GM19463 (cell line): ENCODE data around the gene TRIP12.
"Not testable (repeated sequence)": the region's sequence is repeated elsewhere in the genome, so short reads cannot be mapped to it uniquely, and the experiment has no call there.

Source experiments
- ATAC-seq: cut with Tn5 transposase; IDR thresholded peaks from one replicate; pipeline ENCODE4 v1.9.1; 2021; ENCODE audit warnings: mild to moderate bottlenecking, moderate library complexity; ENCODE audit not compliant: unreplicated experiment

The TRIP12 gene

GRCh38 chr2:229779650-229780049 is 142.2 kb downstream of the TRIP12 start:
- no peak for ATAC-seq

DNA sequence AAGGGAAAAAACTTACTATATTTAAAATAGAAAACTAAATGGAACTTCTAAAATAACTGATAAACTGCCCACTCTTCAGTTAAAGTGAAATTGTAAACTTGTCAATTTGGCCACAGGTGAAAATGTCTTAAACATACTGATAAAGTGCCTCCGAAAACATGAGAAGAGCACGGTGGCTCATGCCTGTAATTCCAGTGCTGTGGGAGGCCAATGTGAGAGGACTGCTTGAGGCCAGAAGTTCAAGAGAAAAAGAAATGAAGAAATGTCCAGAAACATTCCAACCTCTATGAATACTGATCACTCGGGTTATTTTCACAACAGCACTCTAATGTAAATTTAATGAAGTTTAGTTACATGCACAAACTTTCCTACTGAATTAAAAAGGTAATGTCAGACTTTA is 144.1 kb downstream of the TRIP12 start:
- ATAC-seq: no peak

- no peak for ATAC-seq
Observed at GRCh38 chr2:229775614-229776313, 146.0 kb downstream of the TRIP12 start.

DNA sequence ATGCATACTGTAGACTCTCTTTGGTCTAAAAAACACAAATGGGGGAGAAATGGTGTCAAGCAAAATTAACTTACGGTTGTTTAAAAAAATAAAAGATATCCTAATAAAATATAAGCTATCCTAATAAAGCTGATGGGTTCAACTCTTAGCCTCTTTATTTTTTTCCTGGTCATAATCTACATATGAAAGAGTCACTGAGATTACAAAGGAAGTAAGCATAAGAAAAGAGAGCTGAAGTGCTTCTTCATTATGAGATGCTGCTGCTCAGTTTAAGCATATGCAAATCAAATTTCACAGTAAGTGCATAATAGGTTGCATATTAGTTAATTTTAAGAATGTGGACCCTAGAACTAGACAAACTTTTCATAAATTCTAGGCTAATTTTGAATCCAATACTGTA is 147.6 kb downstream of the TRIP12 start:
- ATAC-seq: no peak

DNA sequence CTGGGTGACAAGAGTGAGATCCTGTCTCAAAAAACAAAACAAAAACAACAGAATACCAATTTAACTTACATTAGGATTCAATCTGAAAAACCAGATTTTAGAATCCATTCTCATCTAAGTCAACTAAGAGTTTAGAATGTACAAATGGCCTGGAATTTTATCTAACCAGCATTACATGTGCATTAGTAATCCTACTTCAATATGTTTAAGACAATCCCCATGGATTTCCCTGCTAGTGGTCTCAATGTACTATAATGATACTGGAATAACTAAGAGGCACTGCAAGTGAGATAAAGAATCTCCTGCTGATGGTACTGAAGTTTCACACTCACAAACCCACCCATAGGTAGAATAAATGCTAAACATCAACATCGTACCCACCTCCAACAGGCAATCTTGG is 153.6 kb downstream of the TRIP12 start:
- no peak for ATAC-seq

DNA sequence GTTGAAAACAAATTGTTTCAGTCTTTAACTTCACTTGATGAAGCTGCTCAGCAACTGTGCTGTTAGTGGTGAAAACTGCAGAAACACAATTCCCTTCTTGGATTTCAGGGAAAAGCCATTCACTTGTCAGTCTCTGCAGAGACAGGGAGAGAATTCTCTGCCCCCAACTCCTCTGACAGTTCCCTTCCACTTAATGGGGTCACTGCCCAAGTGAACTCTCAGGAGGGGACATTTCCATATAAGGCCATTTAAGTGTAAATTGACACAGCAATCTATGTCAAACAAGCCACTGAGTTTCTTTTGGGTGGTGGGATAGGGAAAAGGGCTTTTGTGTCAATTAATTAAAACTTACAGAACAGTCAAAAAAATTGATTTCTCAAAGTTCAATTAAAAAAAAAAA is 156.1 kb downstream of the TRIP12 start:
- ATAC-seq: no peak

DNA sequence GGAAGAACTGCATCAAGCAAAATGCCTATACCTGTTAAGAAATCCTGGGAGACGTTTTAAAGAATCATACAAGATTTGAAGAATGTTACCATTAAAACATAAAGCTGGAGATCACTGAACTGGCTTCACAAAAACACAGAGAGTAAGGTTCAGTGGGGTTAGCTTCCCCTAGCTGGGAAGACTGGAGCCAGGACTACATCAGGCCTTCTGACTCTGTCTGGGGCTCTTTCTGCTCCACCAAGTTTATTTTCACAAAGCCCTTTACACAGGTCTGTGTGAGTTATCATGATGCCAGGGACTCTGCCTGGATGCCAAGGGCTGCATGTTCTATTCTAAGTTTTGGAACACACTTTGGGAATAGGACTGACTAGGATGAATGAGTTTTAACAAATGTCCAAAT is 160.1 kb downstream of the TRIP12 start:
- ATAC-seq: no peak

DNA sequence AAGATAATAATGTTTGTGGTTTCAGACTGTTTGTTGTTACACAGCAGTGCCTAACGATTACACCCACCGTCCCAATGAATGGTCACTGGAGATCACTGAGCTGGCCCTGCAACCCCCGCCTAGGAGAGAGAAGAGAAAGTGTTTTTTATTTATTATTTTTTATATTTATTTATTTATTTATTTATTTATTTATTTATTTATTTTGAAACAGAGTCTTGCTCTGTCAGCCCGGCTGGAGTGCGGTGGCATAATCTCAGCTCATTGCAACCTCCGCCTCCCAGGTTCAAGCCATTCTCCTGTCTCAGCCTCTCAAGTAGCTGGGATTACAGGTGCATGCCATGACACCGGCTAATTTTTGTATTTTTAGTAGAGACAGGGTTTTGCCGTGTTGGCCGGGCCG is 164.3 kb downstream of the TRIP12 start:
- not testable (repeated sequence) for ATAC-seq

GRCh38 chr2:229752970-229753729 is 168.7 kb downstream of the TRIP12 start:
- ATAC-seq: no peak

DNA sequence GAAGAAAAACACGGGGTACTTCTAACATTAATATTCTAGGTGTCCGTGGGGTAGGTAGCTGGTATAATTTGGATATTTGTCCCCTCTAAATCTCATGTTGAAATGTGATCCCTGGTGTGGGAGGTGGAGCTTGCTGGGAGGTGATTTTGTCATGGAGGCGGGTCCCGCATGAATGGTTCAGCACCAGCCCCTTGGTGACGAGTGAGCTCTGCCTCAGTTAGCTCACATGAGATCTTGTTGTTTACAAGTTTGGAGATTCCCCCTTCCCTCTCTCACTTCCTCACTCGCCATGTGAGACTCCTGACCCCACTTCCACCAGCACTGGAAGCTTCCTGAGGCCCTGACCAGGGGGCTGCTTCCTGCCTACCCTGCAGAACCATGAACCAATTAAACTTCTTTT is 172.0 kb downstream of the TRIP12 start:
- ATAC-seq: no peak

DNA sequence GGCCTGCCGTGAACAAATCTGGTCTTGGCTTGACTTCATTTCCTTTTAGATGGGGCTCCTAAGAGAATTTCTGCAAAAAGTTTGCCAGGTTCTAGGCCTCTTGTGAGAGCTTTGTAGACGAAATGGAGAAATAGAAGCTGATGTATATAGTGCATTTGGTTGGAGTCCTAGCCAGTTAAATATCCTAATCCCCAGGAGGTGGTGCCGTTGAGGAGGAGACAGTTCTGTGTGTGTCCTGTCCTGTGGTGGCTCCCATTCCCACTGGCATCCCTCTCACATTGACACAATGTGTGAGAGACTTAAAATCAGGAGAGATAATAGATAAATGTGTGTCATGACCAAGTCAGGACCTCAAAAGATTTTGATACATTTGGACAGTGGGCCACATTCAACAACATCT is 172.9 kb downstream of the TRIP12 start:
- no peak for ATAC-seq

GRCh38 chr2:229742691-229743090 is 179.1 kb downstream of the TRIP12 start:
- ATAC-seq: not testable (repeated sequence)

GRCh38 chr2:229740279-229740678 is 181.5 kb downstream of the TRIP12 start:
- ATAC-seq: no peak

GRCh38 chr2:229738024-229738625 is 183.7 kb downstream of the TRIP12 start:
- ATAC-seq: no peak

GRCh38 chr2:229734410-229734809 is 187.4 kb downstream of the TRIP12 start:
- no peak for ATAC-seq

DNA sequence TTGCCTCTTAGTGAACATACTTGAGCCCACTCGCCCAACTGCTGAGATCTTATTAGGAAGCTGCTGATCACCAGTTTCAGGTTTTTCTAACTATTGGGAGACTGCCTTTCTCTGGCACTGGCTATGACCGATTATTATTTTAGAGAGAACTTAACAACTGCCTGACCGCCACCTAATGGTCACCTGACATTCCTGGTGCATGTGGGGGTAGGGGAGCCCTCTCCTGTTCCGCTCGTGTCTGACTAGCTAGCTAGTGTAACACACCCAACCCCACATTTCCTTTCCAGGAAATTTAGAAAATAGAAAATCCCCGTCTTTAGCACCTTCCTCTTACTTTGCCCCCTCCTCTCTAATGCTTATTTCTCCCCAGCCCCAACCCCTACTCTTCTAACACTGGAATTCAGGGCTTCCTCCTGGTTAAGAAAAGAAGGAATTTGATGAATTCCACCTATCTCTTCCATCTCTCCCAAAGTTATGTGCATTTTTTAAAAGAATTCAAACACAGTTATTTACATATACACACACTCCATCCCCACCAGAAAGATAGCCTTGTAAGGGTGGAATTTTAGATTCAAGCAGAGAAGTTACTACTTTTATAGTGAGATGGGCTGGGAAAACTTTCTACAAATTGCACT is 188.1 kb downstream of the TRIP12 start:
- ATAC-seq: no peak

DNA sequence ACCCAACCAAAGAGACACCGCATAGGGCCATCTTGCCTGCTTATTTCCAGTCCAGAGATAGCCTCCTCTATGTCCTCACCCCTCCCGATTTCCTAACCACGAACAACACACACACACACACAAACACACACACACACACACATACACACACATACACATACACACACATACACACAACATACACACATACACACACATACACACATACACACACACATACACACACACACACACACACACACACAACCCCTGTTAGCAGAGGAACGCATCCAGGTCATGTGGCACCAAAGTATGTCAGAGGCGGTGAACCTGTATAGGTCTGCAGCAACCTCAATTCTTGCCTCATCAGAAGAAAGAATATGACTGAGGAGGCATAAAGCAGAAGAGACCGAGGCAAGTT is 188.9 kb downstream of the TRIP12 start:
- no peak for ATAC-seq

GRCh38 chr2:229731916-229732315 is 189.9 kb downstream of the TRIP12 start:
- no peak for ATAC-seq

GRCh38 chr2:229731363-229731762 is 190.4 kb downstream of the TRIP12 start:
- no peak for ATAC-seq

DNA sequence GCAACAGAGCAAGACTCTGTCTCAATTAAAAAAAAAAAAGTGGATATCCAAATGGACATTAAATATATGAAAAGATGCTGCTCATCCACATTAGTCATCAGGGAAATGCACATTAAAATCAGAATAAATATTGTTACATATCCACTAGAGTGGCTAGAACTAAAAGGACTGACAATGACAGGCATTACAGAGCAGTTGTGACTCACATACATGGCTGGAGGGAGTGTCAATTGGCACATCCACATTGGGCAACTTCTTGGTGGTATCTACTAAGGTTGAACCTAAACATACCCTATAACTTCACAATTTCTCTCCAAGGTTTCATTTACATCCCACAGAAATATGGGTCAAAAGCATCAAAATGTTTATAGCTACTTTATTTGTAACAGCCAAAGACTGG is 193.4 kb downstream of the TRIP12 start:
- no peak for ATAC-seq

GRCh38 chr2:229726643-229727042 is 195.2 kb downstream of the TRIP12 start:
- ATAC-seq: no peak
